Ammon's horn (tissue), 1 donor: ENCODE measurements around the gene CRB1.

Source experiments
- DNase-seq: peaks from one replicate; pipeline ENCODE4 v3.0.0-alpha.2; 2016; ENCODE audit warnings: low spot score

Gene CRB1

DNA sequence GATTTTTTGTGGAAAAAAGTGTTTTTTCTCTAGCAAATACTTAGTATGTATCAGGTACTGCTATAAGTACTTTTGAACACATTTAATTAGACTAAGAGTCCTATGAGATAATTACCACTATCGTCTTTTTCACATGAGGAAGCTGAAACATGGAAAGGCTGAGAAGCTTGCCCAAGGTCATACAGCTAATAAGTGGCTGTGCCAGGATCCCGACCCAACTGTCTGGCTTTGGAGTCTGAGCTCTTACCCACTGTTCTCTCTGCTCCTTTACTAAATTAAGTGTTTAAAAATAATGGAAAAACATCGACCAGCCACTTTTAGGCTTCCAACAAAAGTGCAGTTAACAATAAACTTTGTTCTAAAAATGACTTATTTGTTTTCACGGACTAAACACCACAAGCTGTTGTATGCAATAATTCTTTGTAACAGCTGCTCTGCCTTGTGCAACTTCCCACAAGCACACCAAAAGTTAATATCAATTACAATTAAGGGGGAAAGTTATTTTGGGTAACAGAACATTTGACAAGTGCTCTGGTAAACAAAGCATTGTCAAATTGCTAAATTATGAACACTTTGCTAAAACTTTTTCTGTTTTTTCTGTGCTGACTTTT is 75.7 kb downstream of the CRB1 start:
- DNase-seq, result peak; percentile 39

DNA sequence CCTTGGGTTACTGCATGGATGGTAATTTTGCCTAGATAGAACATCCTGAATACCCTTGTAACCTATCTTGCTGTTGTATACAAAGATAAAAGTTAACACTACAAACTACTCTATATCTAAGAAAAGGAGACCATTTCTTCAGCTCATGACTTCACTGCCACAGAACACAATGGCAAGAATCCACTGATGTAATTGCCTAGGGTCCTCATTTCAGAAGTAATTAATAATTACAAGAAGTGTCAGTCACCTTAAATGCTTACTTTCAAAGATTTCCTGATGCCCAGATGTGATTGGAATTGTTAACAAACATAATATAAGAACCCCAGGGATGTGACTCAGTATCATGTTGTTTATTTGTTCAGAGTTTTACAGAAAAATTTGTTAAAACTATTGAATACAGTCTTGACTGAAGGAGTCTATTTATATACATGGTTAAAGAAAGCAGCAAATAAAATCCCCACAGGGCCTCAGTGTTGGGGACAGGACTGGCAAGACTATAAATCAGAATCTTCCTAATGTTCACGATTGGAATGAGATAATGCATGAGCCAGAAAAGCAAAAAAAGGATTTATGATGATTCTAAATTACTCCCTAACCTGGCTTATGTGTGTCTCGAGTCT is 83.9 kb downstream of the CRB1 start:
- DNase-seq, result no peak

DNA sequence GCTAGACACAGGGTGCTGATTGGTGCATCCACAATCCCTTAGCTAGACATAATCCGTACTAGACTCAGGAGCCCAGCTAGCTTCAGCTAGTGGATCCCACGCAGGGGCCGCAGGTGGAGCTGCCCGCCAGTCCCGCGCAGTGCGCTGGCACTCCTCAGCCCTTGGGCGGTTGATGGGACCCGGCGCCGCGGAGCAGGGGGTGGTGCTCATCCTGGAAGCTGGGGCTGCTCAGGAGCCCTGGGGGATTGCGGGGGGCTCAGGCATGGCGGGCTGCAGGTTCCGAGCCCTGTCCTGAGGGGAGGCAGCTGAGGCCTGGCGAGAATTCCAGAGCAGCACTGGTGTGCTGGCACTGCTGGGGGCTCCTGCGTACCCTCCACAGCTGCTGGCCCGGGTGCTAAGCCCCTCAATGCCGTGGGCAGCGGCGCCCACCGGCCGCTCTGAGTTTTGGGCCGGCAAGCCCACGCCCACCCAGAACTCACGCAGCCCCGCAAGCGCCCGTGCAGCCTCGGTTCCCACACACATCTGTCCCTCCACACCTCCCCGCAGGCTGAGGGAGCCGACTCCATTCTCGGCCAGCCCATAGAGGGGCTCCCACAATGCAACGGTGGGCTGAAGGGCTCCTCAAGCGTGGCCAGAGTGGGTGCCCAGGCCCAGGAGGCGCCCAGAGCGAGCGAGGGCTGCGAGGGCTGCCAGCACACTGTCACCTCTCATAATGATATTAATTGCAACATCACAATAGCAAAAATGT is 87.4 kb downstream of the CRB1 start:
- DNase-seq, result no peak

DNA sequence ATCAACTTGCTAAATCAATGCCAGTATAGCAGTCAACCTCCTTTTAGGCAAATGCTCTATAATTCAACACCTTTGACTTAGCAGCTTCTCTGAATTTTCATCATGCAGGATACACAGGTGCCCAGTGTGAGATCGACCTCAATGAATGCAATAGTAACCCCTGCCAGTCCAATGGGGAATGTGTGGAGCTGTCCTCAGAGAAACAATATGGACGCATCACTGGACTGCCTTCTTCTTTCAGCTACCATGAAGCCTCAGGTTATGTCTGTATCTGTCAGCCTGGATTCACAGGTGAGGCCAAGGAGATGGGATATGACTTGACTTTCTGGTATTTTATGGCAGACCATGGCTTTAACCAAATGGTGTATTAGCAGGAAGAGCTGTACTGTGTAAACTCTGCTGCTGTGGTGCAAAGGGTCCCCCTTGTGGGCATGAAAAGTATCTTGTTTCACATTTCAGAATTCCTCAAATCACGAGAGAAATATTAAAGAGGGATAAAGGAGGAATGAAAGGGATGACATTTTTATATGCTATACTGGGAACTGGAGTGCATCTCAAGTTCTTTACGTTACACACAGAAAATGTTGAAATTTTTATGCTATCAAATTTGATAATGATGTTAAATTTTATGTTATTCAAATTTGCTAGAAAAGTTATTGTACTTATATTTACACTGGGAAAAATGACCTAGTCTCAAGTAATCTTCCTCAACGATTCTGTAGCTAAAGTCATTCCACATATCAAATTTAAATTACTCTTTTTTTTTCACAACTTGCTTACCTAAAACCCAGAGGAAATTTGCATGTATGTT is 88.9 kb downstream of the CRB1 start:
- DNase-seq, result peak; percentile 71

DNA sequence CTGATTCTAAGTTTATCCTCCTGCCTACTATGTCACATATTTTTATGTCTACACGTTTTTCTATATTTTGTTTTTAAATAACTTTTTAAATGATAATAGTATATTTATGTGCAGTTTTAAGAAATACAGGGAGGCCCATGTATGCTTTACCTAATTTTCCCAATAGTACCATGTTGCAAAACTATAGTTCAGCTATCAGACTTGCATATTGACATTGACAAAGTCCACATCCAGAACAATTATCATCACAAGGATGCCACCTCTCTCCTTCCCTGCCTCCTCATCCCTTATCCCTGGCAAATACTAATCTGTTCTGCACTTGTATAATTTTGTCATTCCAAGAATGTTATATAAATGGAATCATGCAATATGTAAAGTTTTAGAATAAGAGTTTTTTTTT is 90.9 kb downstream of the CRB1 start:
- no peak for DNase-seq

DNA sequence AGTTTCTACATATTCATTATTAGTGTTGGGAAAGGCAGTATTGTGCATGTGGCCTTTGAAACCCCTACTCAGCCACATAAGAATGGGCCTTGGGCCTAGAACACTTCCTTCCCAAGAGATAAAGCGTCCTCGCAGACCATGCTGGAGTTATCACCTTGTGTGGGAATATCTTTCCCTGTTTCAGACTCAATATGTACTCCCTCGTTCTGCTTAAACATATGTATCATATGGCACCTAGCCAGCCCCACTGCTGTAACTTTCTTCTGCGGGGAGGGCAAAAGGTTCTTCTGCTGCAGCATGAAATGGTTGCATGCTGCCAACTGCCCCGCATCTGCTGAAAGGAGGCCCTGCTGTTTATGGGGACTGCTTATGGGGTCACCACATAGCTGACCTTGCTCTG is 92.0 kb downstream of the CRB1 start:
- DNase-seq, result peak; percentile 9

DNA sequence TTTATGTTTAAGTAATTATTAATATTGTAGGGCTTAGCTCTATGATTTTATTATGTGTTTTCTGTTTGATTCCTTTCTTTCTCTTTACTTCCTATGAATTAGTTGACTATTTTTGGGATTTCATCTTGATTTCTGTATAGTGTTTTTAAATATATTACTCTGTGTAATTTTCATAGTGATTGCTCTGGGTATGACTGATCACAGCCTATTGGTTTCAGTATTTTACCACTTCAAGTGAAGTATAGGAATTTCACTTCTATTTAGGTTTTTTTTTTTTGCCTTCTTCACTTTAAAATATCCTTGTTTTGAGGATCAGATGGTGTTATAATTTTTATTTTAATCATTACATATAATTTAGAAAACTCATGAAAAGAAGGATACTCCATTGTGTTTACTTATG is 94.8 kb downstream of the CRB1 start:
- DNase-seq, result no peak

DNA sequence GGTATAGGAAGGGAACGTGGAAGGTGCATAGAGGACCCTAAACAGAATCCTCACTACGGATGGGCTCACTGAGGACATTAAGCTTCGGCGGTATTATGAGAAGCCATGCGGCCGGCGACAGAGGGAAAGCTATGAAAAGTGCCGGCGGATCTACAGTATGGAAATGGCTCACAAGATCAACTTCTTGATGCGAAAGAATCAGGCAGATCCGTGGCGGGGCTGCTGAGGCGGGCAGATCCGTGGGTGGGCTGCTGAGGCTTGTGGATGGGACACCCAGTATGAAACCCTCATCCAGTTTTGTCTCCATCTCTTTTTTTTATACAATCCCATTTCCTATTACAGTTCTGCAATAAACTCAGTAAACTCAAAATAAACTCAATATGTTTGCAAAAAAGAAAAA is 95.8 kb downstream of the CRB1 start:
- no peak for DNase-seq

DNA sequence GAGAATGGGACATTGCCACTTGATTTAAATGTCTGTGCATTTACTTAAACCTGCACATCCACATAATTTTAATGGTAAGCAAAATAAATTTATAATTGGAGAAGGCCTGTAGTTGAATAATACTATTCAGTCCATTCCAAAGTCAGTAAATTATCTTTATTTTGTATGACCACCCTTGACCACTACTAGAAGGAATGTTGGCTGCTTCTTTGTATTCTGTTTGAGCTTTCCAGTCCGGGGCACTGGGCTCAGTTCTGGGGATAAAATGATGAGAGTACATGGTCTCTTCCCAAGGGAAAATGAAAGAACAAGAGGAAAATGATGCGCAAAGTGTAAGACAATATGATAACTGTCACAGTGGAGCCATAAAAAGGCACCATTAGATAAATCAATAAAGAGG is 98.9 kb downstream of the CRB1 start:
- DNase-seq, result no peak

DNA sequence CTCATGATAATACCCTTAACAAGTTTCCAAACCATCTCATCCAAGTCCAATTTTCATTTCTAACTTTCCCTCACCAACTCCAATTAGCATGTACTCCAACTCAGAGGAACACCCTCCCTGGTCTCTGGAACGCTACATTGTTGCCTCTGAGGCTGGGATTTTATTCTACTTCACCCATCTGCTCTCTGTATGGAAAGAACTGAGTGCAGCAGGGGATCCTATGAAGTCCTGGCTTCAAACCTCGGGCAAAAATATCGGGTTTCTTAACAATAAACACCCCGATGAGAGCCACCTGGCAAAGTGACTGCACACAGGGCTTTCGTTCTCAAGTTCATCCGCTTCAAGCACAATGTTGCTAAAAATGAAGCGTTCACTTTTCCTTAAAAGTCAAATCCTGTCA is 99.6 kb downstream of the CRB1 start:
- DNase-seq, result no peak

DNA sequence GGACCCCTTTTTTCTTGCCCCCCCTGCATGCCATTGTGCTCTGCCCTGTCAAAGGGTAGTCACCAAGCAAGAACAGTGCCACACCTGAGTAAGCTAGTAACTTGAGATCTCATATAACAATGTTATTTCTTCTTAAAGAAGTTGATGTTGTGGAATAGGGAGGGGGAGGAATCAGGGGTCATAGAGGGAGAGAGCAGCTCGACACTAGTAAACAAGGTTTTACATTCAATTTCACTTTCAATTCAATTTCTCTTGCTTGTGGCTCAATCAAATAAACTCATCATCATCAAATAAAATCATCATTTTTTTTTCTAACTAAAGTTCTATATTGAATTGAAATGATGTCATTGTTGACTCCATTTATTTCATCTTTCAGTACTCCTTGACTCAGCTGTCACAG is 106.4 kb downstream of the CRB1 start:
- DNase-seq, result no peak

DNA sequence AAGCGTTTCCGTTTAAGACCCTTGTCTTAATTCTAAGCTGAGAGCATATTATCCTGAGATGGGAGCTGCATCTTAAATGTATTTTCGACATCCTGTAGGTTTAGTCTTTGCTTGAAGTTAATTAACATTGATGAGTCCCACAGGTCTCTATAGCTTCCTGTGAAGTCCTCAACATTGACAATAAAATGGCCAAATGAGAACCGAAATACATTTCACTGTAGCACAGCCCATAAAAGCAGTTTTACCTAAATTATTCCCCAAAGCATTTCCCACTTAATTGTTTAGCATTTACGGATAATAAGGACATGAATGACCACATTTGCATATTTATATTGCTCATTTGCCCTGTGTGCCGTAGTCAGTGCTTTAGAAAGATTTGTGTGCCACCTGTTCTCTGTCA is 116.4 kb downstream of the CRB1 start:
- DNase-seq, result no peak

DNA sequence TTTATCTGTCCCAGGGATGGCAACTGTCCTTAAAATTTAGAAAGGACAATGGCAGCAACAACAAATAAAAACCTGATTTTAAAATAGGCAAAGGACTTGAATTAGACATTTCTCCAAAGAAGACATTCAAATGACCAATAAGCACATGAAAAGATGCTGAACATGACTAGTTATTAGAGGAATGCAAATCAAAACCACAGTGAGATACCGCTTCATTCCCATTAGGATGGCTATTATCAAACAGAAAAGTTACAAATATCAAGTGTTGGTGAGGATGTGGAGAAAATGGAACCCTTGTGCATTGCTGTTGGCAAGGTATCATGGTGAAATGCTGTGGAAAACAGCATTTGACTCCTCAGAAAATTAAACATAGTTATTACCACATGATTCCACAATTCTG is 120.7 kb downstream of the CRB1 start:
- no peak for DNase-seq

DNA sequence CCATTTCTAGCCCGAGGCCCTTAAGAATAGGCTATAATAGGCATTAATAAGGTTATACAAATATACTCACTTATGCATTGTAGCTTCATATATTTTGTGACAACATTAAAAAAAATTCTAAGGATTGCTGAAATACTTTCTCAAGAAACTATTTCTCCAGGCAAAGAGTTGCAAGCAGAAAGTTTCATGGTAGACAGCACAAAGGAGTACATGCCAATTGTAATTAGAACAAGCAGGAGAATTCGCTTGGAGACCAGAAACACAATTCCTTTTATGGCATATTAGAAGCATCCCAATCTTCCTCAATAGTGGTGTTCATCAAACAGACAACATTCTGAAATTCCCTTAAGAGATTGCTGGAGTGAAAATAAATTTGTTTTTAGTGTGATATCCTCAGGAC is 122.8 kb downstream of the CRB1 start:
- no peak for DNase-seq

DNA sequence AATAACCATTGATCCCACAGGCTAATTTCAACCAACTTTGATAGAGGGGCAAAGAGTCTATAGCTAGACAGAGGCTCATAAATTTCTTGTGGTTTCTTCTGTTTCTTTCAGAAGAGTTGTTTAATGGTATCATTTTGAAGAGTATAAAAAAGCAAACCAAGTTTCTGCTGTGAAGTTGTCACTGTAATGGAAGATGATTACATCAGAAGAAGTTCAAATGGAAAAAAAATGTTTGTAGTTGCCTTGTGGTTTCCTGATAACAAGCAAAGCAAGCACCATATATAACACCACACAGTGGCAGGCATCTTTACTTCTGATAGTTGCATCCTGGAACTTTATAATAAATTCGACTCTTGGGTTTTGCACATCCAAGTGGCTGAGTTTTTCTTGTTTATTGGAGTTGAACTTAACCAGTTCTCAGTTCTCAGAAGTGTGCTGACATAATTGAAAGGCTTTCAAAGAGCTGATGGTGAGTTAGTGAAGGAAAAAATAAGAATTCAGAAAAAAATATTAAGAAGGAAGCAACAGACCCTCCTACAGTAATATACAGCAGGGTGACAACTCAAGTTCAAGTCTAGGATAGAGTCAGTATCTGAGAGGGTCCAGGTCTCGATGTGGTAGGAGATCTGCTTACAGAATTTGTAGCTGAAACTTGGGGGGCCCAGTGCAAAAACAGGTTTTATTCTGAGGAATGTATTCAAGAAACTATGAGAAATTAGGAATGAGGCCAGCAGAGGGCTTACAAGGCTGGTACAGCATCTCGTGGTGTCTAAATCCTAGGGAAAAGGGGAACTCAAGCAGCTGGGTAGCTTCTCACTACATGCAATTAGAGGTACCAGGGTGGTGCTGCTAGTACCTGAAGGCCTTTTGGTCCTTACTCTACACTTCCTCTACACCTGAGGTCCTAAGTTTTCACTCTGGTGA is 123.5 kb downstream of the CRB1 start:
- DNase-seq, result no peak

DNA sequence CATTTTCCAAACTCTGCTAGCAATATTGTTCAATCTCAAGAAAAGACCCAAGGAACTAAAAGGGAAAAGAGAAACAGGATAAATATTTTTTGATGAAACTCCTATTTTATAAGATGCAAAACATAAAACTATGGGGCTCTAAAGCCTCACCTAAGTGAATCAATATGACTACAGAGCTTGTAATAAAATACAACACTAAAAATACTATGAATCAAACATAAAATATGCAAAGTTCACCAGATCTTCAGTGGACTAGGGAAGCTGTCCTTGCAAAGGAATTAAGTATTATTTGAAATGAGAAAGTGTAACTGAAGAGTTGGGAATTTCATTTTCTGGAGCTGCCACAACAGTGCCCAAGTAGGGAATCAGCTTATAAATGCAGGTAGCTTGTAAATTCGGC is 124.5 kb downstream of the CRB1 start:
- DNase-seq, result no peak

DNA sequence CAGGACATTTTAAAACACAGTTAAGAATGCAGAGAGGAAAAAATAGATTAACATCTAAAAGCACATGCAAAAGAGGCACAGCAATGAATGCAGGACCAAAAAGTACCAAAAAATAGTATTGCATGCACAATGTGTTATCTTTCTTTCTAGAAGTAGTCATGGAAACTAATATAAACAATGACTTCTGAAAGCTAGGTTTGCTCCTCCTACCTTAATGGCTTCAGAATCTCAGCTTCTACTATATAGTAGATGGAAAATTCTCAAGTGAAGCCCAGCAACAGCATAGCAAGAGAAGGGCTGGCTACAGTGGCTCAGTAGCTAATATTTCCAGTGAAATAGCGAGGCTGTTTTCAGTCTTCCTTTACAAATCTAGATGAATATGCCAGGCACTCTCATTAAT is 125.1 kb downstream of the CRB1 start:
- DNase-seq, result no peak

DNA sequence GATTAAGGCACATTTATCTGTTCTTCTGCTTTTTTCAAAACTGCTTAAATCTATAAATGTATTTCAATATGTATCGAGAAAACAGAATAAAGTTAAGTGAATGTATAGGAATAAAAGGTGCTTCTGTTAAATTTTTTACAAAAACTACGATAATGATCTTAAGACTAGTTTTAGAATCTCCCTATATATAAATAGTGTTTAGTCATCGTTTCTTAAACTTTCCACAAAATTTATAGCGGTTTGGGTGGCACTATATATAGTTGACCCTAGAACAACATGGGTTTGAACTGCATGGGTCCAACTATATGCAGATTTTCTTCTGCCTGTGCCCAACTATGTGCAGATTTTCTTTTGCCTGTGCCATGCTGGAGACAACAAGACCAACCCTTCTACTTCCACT is 125.7 kb downstream of the CRB1 start:
- no peak for DNase-seq

DNA sequence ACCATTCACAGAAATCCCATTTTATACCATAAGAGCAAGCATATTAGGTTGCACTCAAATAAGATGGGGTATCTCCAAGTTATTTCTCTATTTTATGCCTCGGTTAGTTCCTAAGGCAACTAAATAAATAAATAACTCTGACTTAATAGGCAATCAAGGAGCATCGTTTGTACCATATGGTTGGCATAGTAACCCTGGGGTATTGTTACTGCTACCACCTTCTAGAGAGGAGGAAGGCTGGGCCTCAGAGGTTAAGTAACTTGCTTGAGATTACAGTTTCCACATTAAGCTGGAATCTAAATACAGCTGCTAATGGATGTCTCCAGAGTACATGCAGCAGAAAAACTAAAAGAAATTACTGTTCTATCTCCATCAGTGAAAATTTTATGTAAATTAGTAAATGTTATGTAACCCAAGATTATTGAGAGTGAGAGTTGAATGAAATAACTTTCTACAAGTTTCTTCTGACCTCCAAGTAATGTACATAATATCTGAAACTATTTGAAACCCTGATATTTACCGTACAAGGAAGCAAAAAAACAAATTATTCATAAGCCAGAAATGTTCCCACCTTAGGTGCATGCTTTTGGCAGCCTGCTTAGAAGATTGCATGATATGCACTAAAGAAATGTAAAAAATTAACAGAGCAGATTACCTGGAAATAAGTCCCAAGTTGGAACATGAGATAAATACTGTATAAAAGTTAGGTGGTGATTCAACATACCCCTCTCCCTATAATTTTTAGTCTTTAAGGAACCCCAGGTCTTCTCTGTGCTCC is 127.0 kb downstream of the CRB1 start:
- DNase-seq, result no peak

DNA sequence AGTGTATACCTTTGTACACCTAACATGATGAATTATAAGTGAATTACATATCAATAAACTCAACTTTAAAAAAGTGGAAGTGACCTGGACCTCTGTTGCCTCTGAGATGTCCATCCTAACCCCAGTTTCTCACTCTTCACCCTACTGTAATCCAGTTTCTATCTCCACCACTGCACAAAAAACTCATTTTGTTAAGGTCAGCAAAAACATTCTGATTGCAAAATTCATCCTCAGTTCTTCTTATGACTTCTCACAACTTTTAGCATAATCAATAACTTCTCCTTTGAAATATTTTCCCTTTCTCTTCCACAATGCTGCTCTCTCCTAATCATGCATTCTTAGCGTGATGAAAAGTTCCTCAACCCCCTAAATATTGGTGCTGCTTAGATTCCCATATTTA is 129.8 kb downstream of the CRB1 start:
- no peak for DNase-seq
